ENCODE measurements around the gene ZIC5.

GRCh38 chr13:99926014-99926731 lies 45.4 kb downstream of the ZIC5 start:
- no peak for TF ChIP-seq EZH2 (IDR thresholded peaks at IDR 0.05)
- no peak for TF ChIP-seq POLR2AphosphoS5 (IDR thresholded peaks at IDR 0.05; ENCODE audit: borderline replicate concordance, low read depth, low read length)
- TF ChIP-seq FOXP2 (optimal IDR thresholded peaks at IDR 0.05; ENCODE audit: control extremely low read depth, extremely low read length, insufficient read depth): no peak

Data from SK-N-MC (cell line).